GM12878 (cell line): ENCODE measurements around the gene NPW. TPM values are rescaled to one million over a fixed set of nuclear protein-coding genes. Genes with fewer than 3 reads are reported as not detected.

ENCODE experiments used
- ATAC-seq: fragments of 200-7000 bp; cut with Tn5 transposase; 3 replicates; pipeline ENCODE4 v1.9.1; 2020; ENCODE audit warnings: mild to moderate bottlenecking, moderate library complexity
- BruUV-seq: library from RNA; stranded (reverse); fragments of 400-500 nt; replicated peaks from 2 replicates; lab custom pipeline; 2021; lab: Mats Ljungman, UMichigan
- CTCF ChIA-PET: fragments of 300-600 bp; sonication (Branson Sonifier 250); formaldehyde crosslinking; extraction: SDS; loops from one replicate; lab custom pipeline; 2021; ENCODE audit warnings: inconsistent platforms; lab: Yijun Ruan, JAX
- POLR2A ChIA-PET: fragments of 350-600 bp; formaldehyde crosslinking; extraction: SDS; loops from one replicate; lab custom pipeline; 2021; ENCODE audit warnings: inconsistent platforms; lab: Charles Lee
- RAD21 ChIA-PET: fragments of 300-600 bp; sonication (Branson Sonifier 250); formaldehyde crosslinking; loops from one replicate; lab custom pipeline; 2023; ENCODE audit warnings: antibody characterized with exemption; ENCODE audit not compliant: unreplicated experiment; lab: Charles Lee
- SMC1A ChIA-PET: fragments of 300-600 bp; sonication (Branson Sonifier 250); formaldehyde crosslinking; loops from one replicate; lab custom pipeline; 2023; ENCODE audit not compliant: unreplicated experiment, uncharacterized antibody; lab: Charles Lee
- DNase-seq: peaks from one replicate; pipeline ENCODE4 v3.0.0-alpha.2; 2011; ENCODE audit warnings: low read depth, low spot score
- FAIRE-seq: peaks from 3 replicates; lab custom pipeline; 2011; peaks lifted over from hg19 to GRCh38; lab: Jason Lieb, UNC
- H2AFZ ChIP-seq: 2 replicates; pipeline ENCODE4 v1.6.0; 2011; ENCODE audit warnings: low read depth, low read length, control low read depth; ENCODE audit not compliant: control insufficient read depth
- H3K27ac ChIP-seq: 2 replicates; pipeline ENCODE4 v1.5.1; 2011; ENCODE audit warnings: control low read depth; ENCODE audit not compliant: control insufficient read depth, insufficient read depth
- H3K27me3 ChIP-seq, 2 experiments: replicated peaks in 1 of 2; 2 replicates each; pipeline versions ENCODE4 v1.6.0 to v1.6.1; 2011; ENCODE audit warnings: low read length in 1 of 2; ENCODE audit not compliant: control insufficient read depth in 2 of 2, insufficient read depth in 2 of 2
- H3K36me3 ChIP-seq, 2 experiments: 2 replicates each; pipeline ENCODE4 v1.5.1; 2011; ENCODE audit warnings: low read length in 1 of 2; ENCODE audit not compliant: control insufficient read depth in 2 of 2, insufficient read depth in 2 of 2
- H3K4me1 ChIP-seq: 2 replicates; pipeline ENCODE4 v1.6.1; 2011; ENCODE audit warnings: mild to moderate bottlenecking, low read length, moderate library complexity, mixed read lengths; ENCODE audit not compliant: control insufficient read depth, insufficient read depth
- H3K4me2 ChIP-seq: 2 replicates; pipeline ENCODE4 v1.6.0; 2011; ENCODE audit warnings: control low read depth; ENCODE audit not compliant: control insufficient read depth, insufficient read depth
- H3K4me3 ChIP-seq: fragments of 200-600 bp; sonication (generic); 2 replicates; pipeline ENCODE4 v1.5.1; 2016
- H3K79me2 ChIP-seq: 2 replicates; pipeline ENCODE4 v1.6.0; 2011; ENCODE audit warnings: low read length; ENCODE audit not compliant: control insufficient read depth, insufficient read depth
- H3K9ac ChIP-seq: 2 replicates; pipeline ENCODE4 v1.8.0; 2011; ENCODE audit warnings: low read length, control low read depth, mixed read lengths; ENCODE audit not compliant: control insufficient read depth, insufficient read depth
- H3K9me3 ChIP-seq: replicated peaks from 3 replicates; pipeline ENCODE4 v1.5.1; 2011; ENCODE audit warnings: mild to moderate bottlenecking, low read length; ENCODE audit not compliant: control insufficient read depth, insufficient read depth
- H4K20me1 ChIP-seq: 2 replicates; pipeline ENCODE4 v1.6.0; 2011; ENCODE audit not compliant: control insufficient read depth, insufficient read depth
- BRCA1 ChIP-seq: IDR thresholded peaks from 2 replicates; pipeline ENCODE4 v1.6.1; 2011; ENCODE audit warnings: low read depth, low read length, improper control_type of control experiment
- CEBPB ChIP-seq, 2 experiments: fragments of 150-350 bp in 1 of 2; IDR thresholded peaks; 2 replicates each; pipeline ENCODE4 v1.6.1; 2012 to 2014; ENCODE audit warnings: low read depth in 2 of 2, low read length in 2 of 2, borderline replicate concordance in 1 of 2, inconsistent platforms in 1 of 2
- CHD4 ChIP-seq: fragments of 200-600 bp; sonication (generic); IDR thresholded peaks from 2 replicates; pipeline ENCODE4 v1.6.1; 2016; ENCODE audit warnings: mild to moderate bottlenecking
- EGR1 ChIP-seq, 2 experiments: IDR thresholded peaks; 1 replicate in 1 of 2; 2 replicates in 1 of 2; pipeline ENCODE4 v1.6.1; 2011 to 2012; ENCODE audit warnings: low read depth in 2 of 2, low read length in 2 of 2, borderline replicate concordance in 1 of 2, mild to moderate bottlenecking in 1 of 2, moderate library complexity in 1 of 2
- MEF2A ChIP-seq: IDR thresholded peaks from 2 replicates; pipeline ENCODE4 v1.6.1; 2011; ENCODE audit warnings: low read depth, mild to moderate bottlenecking, low read length, moderate library complexity; ENCODE audit not compliant: insufficient read depth
- MTA2 ChIP-seq: fragments of 450-650 bp; IDR thresholded peaks from 2 replicates; pipeline ENCODE4 v1.6.1; 2016; ENCODE audit warnings: low read depth, mild to moderate bottlenecking, moderate library complexity
- PML ChIP-seq: IDR thresholded peaks from 2 replicates; pipeline ENCODE4 v1.6.1; 2012; ENCODE audit warnings: low read length, inconsistent platforms
- RAD51 ChIP-seq: fragments of 450-650 bp; IDR thresholded peaks from 2 replicates; pipeline ENCODE4 v1.6.1; 2016; ENCODE audit warnings: moderate library complexity, mild to moderate bottlenecking, inconsistent platforms
- SIN3A ChIP-seq: IDR thresholded peaks from 2 replicates; pipeline ENCODE4 v1.6.1; 2012; ENCODE audit warnings: low read depth, low read length, improper control_type of control experiment
- SIX5 ChIP-seq: IDR thresholded peaks from 2 replicates; pipeline ENCODE4 v1.6.1; 2011; ENCODE audit warnings: mild to moderate bottlenecking, low read depth, low read length, moderate library complexity; ENCODE audit not compliant: severe bottlenecking
- SUPT20H ChIP-seq: IDR thresholded peaks from 2 replicates; pipeline ENCODE4 v1.6.1; 2011; ENCODE audit warnings: low read depth, mild to moderate bottlenecking, low read length, moderate library complexity, borderline replicate concordance; ENCODE audit not compliant: control insufficient read depth
- SUZ12 ChIP-seq: fragments of 200-600 bp; sonication (generic); IDR thresholded peaks from one replicate; pipeline ENCODE4 v1.6.1; 2018; ENCODE audit warnings: antibody characterized with exemption, mild to moderate bottlenecking; ENCODE audit not compliant: unreplicated experiment
- TAF1 ChIP-seq: IDR thresholded peaks from 2 replicates; pipeline ENCODE4 v1.6.1; 2011; ENCODE audit warnings: mild to moderate bottlenecking, low read depth, low read length, borderline replicate concordance
- YY1 ChIP-seq: IDR thresholded peaks from 2 replicates; pipeline ENCODE4 v1.6.1; 2011; ENCODE audit warnings: low read depth, mild to moderate bottlenecking, low read length
- ZNF207 ChIP-seq: fragments of 450-650 bp; IDR thresholded peaks from 2 replicates; pipeline ENCODE4 v1.6.1; 2014; ENCODE audit warnings: antibody characterized with exemption, mild to moderate bottlenecking, borderline replicate concordance
- ZZZ3 ChIP-seq: IDR thresholded peaks from 2 replicates; pipeline ENCODE4 v1.6.1; 2011; ENCODE audit warnings: low read depth; ENCODE audit not compliant: control insufficient read depth, insufficient read length
- WGBS: methylation state at CpG from one replicate; pipeline ENCODE4 v1.1.6; 2016; ENCODE audit warnings: low lambda C conversion rate; ENCODE audit not compliant: insufficient replicate concordance, insufficient coverage; ENCODE audit errors: missing lambda C conversion rate; 5-methylcytosine and 5-hydroxymethylcytosine counted together
- in situ Hi-C: fragments of 300-500 bp; cut with MboI; formaldehyde crosslinking; loops from 9 replicates; pipeline ENCODE4 v1.14.3; 2018; ENCODE audit warnings: mixed read lengths
- intact Hi-C: fragments of 100-400 bp; cut with micrococcal nuclease; formaldehyde crosslinking; loops from one replicate; pipeline ENCODE4 v1.14.2; 2022; ENCODE audit not compliant: unreplicated experiment
- polyA plus RNA-seq, 11 experiments: library from polyadenylated mRNA; depleted of rRNA in 4 of 11; unstranded in 6 of 11; stranded (reverse) in 5 of 11; fragments of >200 nt; fragmentation: Nextera tagmentation in 4 of 11; fragmentation: Illumina TruSeq in 1 of 11; extraction: Ambion mirVana in 4 of 11; extraction: Trizol in 1 of 11; gene quantifications; 1 replicate in 1 of 11; 2 replicates in 10 of 11; pipeline versions ENCODE4 v1.2.1 to v1.2.3, GENCODE V29; 2011 to 2016; ENCODE audit warnings: inconsistent platforms in 2 of 11, missing spikeins in 2 of 11, low read depth in 1 of 11
- total RNA-seq, 4 experiments: library from RNA; depleted of rRNA in 3 of 4; stranded (reverse); fragments of >200 nt in 3 of 4; fragmentation: Illumina TruSeq in 1 of 4; extraction: Trizol in 1 of 4; gene quantifications; 2 replicates each; pipeline versions ENCODE4 v1.2.1 to v1.2.3, GENCODE V29; 2013 to 2021
- TF ChIP-seq, protein P1 (sequence below): fragments of 450-650 bp; IDR thresholded peaks from 2 replicates; pipeline ENCODE4 v1.6.1; 2018; ENCODE audit warnings: borderline replicate concordance, mild to moderate bottlenecking; ENCODE audit not compliant: partially characterized antibody
- TF ChIP-seq, protein P2 (sequence below): IDR thresholded peaks from 2 replicates; pipeline ENCODE4 v1.6.1; 2011; ENCODE audit warnings: mild to moderate bottlenecking, low read depth, low read length, moderate library complexity; ENCODE audit not compliant: insufficient replicate concordance

The NPW gene
- total and polyA plus RNA-seq, 10 of the 15 experiments (the other 5 are each of a cell fraction or from before 2014, with no cell fraction given), result 0.23 to 2.5 (median 0.98) TPM; not detected in 4

- under 1% methylated on average over 44 of the region's 50 CpGs for WGBS
- H2AFZ ChIP-seq, result peak overlapping the region; percentile 13
- ChIA-PET RAD21 (interaction anchor here (0.8 to 1.9 kb wide), 6 partner anchors 9 to 150 kb away, joined by 3 to 12 read pairs (median 3); partner anchors contain the start of genes NOXO1 and RPS2), CTCF (interaction anchor here (0.9 to 6.5 kb wide), 3 partner anchors 9 to 26 kb away, joined by 3 to 54 read pairs (median 5); partner anchors contain the start of genes NOXO1 and RPS2), POLR2A (interaction anchor here (0.6 to 3.3 kb wide), 7 partner anchors 9 to 314 kb away, joined by 3 to 18 read pairs (median 13); partner anchors contain the start of genes NOXO1, RNF151, RPS2 and TBL3), SMC1A (no interaction called here)
- peaks cover 1% of the 10 kb centered on the region; the same call in 1 of the 3 replicates for H3K9me3 ChIP-seq
- in situ Hi-C loops, result no loop called here
- H3K4me2 ChIP-seq, result peak overlapping the region; percentile 98
- peak; percentile 37 for ATAC-seq
- no peaks in the 10 kb centered on the region for H3K27me3 ChIP-seq
- DNase-seq, result no peak
- H3K4me3 ChIP-seq, result peak overlapping the region; percentile 65
- peak overlapping the region; percentile 39; the same call in 1 of the 2 replicates for H3K27ac ChIP-seq
- H3K36me3 ChIP-seq, result peaks cover 5 to 6% of the 10 kb centered on the region in 2 experiments; a peak in 3 of 4 replicates
- H3K79me2 ChIP-seq, result no peaks in the 10 kb centered on the region; the same call in 1 of the 2 replicates
- FAIRE-seq, result peak; percentile 18
- no peaks in the 10 kb centered on the region for H4K20me1 ChIP-seq
- H3K9ac ChIP-seq, result peak overlapping the region; percentile 27
- intact Hi-C loops, result no loop called here
- no TSS peak for BruUV-seq
- peaks cover 33% of the 10 kb centered on the region for H3K4me1 ChIP-seq
- TF ChIP-seq, protein P1, sequence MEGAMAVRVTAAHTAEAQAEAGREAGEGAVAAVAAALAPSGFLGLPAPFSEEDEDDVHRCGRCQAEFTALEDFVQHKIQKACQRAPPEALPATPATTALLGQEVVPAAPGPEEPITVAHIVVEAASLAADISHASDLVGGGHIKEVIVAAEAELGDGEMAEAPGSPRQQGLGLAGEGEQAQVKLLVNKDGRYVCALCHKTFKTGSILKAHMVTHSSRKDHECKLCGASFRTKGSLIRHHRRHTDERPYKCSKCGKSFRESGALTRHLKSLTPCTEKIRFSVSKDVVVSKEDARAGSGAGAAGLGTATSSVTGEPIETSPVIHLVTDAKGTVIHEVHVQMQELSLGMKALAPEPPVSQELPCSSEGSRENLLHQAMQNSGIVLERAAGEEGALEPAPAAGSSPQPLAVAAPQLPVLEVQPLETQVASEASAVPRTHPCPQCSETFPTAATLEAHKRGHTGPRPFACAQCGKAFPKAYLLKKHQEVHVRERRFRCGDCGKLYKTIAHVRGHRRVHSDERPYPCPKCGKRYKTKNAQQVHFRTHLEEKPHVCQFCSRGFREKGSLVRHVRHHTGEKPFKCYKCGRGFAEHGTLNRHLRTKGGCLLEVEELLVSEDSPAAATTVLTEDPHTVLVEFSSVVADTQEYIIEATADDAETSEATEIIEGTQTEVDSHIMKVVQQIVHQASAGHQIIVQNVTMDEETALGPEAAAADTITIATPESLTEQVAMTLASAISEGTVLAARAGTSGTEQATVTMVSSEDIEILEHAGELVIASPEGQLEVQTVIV, result no peak
- TF ChIP-seq ZZZ3 (no peak), TAF1 (0 out of 2 replicates have a peak, but pooled peaks have one; percentile 21), SUZ12 (no peak), MEF2A (no peak), SUPT20H (no peak), BRCA1 (no peak), YY1 (no peak), ZNF207 (no peak), CEBPB (IDR thresholded peaks at IDR 0.05; ENCODE audit: borderline replicate concordance in 1 of 2, low read depth in 2 of 2, low read length in 2 of 2) (no peak), MTA2 (no peak), RAD51 (no peak), PML (no peak), EGR1 (IDR thresholded peaks at IDR 0.05; ENCODE audit: borderline replicate concordance in 1 of 2, low read depth in 2 of 2, low read length in 2 of 2) (no peak; a peak in 1 of 3 replicates), CHD4 (no peak), SIX5 (no peak), SIN3A (peak; percentile 15; the same call in 1 of the 2 replicates)
- TF ChIP-seq, protein P2, sequence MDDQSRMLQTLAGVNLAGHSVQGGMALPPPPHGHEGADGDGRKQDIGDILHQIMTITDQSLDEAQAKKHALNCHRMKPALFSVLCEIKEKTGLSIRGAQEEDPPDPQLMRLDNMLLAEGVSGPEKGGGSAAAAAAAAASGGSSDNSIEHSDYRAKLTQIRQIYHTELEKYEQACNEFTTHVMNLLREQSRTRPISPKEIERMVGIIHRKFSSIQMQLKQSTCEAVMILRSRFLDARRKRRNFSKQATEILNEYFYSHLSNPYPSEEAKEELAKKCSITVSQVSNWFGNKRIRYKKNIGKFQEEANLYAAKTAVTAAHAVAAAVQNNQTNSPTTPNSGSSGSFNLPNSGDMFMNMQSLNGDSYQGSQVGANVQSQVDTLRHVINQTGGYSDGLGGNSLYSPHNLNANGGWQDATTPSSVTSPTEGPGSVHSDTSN, result no peak
These were observed 29.0 kb upstream of the NPW start for GRCh38 chr16:1990351-1991134.
